A172 (cell line): Measurements from ENCODE around the gene MAGEA11. TPM values are rescaled to one million over a fixed set of nuclear protein-coding genes. Genes with fewer than 3 reads are reported as not detected.
"Not testable (repeated sequence)": the region's sequence is repeated elsewhere in the genome, so short reads cannot be mapped to it uniquely, and the experiment has no call there.

Experiments used
- DNase-seq: peaks from one replicate; pipeline ENCODE4 v3.0.0-alpha.2; 2015; ENCODE audit warnings: low spot score
- total RNA-seq: library from RNA; depleted of rRNA; stranded (reverse); fragments of >200 nt; shearing (Covaris generic); gene quantifications from 2 replicates; pipeline ENCODE4 v1.2.3, GENCODE V29; 2014

Gene MAGEA11
- total RNA-seq, 1 experiment from 2014 or later: not detected

DNA sequence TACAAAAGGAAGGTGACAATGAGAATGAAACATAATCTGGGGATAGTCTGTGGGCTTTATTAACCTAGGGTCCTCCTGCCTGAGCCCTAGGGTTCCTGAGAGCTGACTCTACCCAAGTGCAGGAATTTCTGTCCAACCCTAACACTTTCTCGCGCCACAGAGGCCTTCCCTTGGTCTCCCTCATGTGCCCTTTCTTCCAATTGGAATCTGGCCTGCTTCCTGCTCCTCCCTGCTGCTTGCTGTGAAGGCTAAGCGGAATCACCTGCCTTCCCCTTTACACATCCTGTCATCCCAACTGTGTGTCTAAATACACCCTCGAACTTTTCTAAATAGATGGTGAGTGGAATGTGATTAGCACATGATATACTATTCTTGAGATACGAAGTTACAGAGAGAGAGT lies 5.9 kb downstream of the MAGEA11 start:
- DNase-seq: no peak

DNA sequence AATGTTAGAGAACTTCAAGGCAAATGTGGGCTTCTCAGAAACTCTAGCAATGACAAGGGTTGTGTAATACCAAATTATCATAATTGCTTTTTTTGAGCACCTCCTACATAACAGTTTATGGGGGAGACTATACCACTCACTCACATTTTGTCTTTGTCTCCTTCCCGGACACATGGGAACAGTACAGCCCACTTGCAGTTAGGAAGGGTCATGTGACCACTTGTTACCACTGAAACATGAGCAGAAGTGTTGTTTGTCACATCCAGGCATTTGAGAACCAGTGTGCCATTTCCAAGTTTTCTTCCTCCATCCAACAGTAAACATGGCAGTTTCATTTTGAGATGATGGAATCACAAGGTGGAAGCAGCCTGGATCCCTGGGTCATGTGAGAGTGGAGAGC lies 6.9 kb downstream of the MAGEA11 start:
- DNase-seq: no peak

DNA sequence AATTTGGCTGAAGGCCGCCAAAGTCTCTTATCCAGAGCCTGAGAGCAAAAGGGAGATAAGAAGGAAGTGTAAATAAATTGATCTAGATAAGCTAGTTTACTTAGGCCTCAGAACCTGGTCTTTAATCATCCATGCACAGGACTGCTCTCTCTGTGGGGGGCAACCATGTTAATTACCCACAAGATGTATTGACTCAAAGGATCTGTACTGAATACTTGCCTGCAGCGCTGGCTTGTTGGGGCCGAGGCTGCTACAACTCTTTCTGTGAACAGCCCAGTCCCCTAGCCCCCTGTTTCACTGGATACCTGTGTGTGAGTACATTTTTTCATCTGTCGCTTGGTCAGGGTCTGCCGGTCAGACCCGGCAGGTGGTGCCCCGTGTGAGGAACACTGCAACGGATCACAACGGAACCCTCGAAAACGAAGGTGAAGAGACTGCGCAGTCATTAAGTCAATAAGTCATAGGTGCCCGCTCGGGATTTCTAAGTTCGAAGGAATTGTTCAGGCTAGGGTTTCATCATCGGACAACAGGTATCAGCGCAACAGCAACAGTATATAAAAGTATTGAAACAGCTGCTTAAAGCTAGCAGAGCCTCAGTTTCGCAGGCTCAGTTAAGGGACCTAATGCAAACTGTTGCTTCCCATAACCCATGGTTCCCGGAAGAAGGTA lies 8.3 kb downstream of the MAGEA11 start:
- no peak for DNase-seq

- DNase-seq: not testable (repeated sequence)
These were observed 9.4 kb downstream of the MAGEA11 start for GRCh38 chrX:149721241-149721640.

DNA sequence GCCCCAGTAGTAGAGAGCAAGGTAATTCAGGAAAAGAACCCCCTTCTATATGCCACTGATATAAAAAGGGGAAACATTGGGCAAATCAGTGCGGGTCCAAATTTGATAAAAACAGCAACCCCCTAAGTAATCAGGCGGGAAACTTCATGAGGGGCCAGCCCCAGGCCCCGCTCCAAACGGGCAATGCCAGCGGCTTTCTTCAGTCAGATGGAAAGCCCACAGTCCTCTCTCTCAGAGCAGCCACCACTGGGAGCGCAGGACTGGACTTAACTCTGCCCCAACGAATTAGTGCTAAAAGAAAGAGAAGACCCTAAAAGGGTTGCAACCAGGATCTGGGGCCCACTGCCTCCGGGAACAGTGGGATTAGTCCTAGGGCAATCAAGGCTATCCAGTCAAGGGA lies 9.9 kb downstream of the MAGEA11 start:
- DNase-seq: no peak

DNA sequence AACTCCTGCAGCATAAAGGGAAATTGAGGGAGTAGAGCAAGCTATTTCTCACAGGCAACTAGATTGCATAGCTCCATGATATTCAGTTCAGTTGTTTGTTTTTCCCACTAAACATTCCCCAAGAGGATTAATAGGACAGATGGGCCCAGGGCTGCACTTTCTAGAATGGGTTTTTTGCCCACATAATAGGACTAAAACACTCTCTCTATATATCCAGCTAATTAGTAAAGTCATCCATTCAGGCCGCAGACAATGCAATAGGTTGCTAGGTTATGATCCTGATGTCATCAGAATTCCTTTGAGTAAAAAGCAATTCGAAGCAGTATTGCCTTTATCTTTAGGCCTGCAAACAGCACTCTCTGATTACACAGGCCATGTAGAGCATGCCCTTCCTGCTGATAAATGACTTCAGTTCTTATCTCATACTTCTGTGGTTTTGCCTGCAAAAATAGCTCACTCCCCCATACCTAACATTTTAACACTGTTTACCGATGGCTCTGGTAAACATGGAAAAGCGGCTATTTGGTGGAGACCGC lies 11.8 kb downstream of the MAGEA11 start:
- not testable (repeated sequence) for DNase-seq

DNA sequence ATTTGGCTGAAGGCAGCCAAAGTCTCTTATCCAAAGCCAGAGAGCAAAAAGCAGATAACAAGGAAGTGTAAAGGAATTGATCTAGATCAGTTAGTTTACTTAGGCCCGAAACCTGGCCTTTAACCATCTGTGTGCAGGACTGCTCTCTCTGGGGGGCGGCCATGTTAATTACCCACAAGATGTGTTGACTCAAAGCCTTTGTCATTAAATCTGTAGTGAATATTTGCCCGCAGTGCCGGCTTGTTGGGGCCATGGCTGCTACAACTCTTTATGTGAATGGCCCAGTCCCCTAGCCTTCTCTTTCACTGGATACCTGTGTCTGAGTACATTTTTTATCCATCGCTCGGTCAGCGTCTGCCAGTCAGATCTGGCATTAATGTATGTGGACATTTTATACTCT lies 15.4 kb downstream of the MAGEA11 start:
- not testable (repeated sequence) for DNase-seq

DNA sequence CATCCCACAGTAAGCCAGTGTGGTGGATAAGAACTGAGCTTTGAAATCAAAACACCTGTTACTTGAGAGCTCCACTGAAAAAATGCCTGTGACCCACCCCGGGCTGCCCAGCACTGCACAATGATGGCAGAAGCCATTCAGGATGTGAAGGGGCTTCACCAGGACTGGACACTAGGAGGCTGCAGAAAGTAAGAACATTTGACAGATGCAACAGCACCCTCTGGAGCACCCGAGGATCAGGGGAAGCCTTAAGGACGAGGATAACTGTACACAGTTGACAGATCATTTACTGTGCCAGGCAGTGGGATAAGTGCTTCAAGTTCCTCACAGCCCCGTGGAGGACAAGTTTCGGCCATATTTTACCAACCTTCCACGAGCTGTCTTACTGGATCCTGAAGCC lies 30.4 kb downstream of the MAGEA11 start:
- not testable (repeated sequence) for DNase-seq

DNA sequence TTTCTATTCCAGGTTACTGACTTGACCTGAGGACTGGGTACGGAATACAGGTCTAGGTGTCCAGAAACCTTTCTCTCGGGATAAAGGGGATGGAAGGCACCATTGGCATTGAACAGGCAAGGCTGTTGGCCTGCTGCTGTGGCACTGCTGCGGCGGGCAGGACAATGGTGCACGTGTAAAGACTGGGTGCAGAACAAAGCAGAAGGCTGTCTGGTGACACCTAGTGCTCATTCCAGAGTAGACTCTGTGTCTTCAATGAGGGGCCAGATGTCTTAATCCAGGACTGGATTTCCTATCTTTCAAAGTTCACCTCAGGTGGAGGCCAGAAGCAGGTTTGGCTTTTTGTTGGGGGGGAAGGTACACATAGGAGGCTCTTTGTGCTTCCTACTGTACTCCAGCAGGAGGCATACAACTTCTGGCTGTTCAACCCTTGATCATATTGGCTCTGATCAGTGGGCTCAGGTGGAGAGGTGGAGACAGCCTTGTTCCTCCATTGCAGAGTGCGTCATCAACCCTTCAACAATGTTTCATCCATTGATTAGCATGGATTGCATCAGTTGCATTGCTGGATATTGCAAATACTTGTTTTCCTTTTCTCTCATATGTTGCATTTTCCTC lies 34.6 kb downstream of the MAGEA11 start:
- DNase-seq: not testable (repeated sequence)

GRCh38 chrX:149757206-149758067 lies 45.6 kb downstream of the MAGEA11 start:
- no peak for DNase-seq

DNA sequence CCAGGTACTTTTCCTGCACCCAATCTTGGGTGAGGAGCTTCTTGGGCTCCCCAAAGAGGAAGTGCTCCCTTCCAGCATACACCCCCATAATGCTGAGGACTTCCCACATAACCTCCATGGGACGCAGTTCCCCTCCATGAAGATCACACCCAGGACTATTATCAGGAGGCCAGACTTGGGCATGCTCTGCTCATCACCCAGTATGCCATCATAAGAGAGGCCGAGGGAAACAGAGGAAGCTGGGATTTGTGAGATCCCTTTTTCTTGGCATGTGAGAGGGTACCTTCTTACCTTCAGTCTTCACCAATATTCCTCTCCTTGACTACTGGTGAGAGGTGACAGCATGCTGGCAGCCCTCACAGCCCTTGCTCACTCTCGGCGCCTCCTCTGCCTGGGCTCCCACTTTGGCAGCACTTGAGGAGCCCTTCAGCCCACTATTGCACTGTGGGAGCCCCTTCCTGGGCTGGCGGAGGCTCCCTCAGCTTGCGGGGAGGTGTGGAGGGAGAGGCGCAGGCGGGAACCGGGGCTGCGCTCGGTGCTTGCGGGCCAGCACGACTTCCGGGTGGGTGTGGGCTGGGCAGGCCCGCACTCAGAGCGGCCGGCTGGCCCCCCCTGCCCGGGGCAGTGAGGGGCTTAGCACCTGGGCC lies 46.3 kb downstream of the MAGEA11 start:
- no peak for DNase-seq

- DNase-seq: not testable (repeated sequence)
These were observed 46.8 kb downstream of the MAGEA11 start for GRCh38 chrX:149758715-149759078.

- DNase-seq: no peak
These were observed 48.0 kb downstream of the MAGEA11 start for GRCh38 chrX:149759824-149760223.

DNA sequence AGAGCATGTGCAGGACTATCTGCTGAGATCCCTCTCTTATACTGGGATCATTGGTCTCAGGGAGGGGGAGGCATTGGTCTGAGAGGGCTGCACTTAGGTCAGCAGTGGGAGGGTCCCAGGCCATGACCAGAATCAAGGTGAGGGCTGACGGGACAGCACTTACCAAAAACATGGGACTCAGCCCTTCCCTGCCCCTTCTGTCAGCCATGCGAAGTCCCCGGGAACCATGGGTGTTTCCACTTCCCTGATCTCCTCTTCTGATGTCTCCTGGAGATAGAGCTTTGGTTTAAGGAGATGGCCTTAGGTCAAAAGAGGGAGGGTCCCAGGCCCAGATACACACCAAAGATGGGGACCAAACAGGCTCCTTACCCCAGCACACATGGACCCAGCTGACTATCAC lies 49.1 kb downstream of the MAGEA11 start:
- no peak for DNase-seq

DNA sequence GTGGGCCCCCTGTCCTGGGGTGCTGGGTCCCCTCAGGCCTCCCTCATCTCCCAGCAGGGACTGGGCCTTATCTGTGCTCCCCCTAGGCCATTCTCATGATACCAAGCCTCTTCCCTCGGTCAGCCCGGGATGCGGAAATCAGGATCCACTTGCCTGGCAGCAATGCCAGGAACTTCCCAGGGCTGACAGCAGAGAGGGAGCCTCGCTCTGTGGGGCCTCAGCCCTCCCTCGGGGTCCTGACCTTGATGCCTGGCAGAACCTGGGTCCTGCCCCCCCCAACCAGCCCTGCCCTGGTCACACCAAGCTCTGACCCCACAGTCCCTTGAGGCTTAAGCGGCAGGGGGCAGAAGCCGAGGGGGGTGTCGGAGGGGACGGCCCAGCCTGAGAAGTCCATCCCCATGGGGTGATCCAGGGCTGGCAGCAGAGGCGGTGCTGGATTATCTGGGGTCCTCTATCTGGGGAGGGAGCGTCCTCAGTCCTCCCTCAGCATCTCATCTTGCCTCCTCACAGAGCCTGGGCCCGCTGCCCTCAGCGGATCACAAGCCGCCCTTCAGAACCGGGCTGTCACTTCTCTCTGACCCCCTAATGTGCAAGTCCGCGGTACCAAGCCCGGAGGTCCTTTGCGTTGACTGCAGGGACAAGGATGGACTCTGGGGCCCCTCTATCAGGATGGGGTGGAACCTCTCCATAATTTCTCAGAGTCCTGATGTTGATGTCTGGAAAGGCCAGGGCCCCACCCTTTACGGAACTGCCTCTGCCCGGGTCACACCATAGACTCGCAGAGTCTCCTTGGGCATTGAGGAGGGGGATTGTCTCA lies 50.2 kb downstream of the MAGEA11 start:
- DNase-seq: not testable (repeated sequence)

DNA sequence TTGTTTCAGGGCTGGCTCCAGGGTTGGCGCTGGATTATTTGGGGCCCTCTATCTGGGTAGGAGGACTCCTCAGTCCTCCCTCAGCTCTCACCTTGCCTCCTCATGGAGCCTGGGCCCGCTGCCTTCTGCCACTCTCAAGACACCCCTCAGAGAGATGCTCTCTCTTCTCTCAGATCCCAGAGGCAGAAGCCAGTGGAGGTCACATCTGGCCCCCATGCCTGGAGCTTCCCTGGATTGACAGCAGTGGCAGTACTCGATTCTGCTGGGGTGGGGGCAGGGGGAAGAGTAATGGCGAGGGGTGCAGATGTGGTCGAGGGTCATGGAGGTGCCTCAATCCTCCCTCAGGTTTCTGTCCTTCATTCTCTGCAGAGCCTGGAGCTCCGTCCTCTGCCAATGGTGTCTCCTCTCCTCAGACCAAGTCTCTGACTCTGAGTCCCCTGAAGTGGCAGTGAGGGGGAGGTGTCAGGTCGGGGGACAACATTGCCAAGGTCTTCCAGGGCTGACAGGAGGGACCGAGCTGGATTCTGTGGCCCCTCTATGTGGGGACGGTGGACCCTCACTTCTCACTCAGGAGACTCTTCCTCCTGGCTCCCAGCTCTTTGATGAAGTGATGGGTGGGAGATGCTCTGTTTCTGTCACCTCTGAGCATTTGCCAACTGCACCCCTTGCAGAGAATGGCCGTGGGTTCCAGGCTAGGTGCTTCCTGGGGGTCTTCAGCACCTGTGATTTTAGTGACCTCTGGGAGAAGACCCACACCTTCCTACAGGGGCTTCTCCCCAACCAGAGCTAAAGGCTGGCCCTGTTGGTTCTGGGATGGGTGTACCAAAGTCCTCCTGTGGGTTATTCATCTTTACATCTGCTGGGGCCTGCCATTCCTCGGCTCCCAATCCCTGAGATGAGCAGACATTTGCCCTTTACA lies 51.1 kb downstream of the MAGEA11 start:
- DNase-seq: no peak
